ENCODE measurements around the gene NXNL1.
A peak's percentile ranks its signal among the peaks of the same experiment; 100 is the strongest.
"Not testable (repeated sequence)": the region's sequence is repeated elsewhere in the genome, so short reads cannot be mapped to it uniquely, and the experiment has no call there.

The NXNL1 gene

GRCh38 chr19:17460372-17461230 lies at the start of gene NXNL1:
Gene NXNL1 (minus strand): TSS chr19:17460926. CDS start chr19:17460869, 57 bp downstream.
- DNase-seq (ENCODE audit: low read depth): no peak

GRCh38 chr19:17508558-17508933 lies 47.8 kb upstream of the NXNL1 start:
- not testable (repeated sequence) for DNase-seq (ENCODE audit: low read depth)

- no peak for DNase-seq (ENCODE audit: low read depth)
Measured at GRCh38 chr19:17506745-17507144, 46.0 kb upstream of the NXNL1 start.

GRCh38 chr19:17505223-17505622 lies 44.5 kb upstream of the NXNL1 start:
- no peak for DNase-seq (ENCODE audit: low read depth)

GRCh38 chr19:17504456-17504855 lies 43.7 kb upstream of the NXNL1 start:
- DNase-seq (ENCODE audit: low read depth): no peak

- no peak for DNase-seq (ENCODE audit: low read depth)
Measured at GRCh38 chr19:17504030-17504429, 43.3 kb upstream of the NXNL1 start.

- DNase-seq (ENCODE audit: low read depth): no peak
Measured at GRCh38 chr19:17503240-17503639, 42.5 kb upstream of the NXNL1 start.

- DNase-seq (ENCODE audit: low read depth): no peak
Measured at GRCh38 chr19:17500447-17501198, 39.9 kb upstream of the NXNL1 start.

- DNase-seq (ENCODE audit: low read depth): no peak
Measured at GRCh38 chr19:17499648-17500446, 39.1 kb upstream of the NXNL1 start.

- not testable (repeated sequence) for DNase-seq (ENCODE audit: low read depth)
Measured at GRCh38 chr19:17499025-17499424, 38.3 kb upstream of the NXNL1 start.

GRCh38 chr19:17497149-17497798 lies 36.5 kb upstream of the NXNL1 start:
- no peak for DNase-seq (ENCODE audit: low read depth)

- DNase-seq (ENCODE audit: low read depth): peak; percentile 59
Measured at GRCh38 chr19:17496337-17496997, 35.7 kb upstream of the NXNL1 start.

- DNase-seq (ENCODE audit: low read depth): no peak
Measured at GRCh38 chr19:17495639-17496296, 35.0 kb upstream of the NXNL1 start.

- DNase-seq (ENCODE audit: low read depth): no peak
Measured at GRCh38 chr19:17491287-17491686, 30.6 kb upstream of the NXNL1 start.

- DNase-seq (ENCODE audit: low read depth): no peak
Measured at GRCh38 chr19:17490411-17490810, 29.7 kb upstream of the NXNL1 start.

- DNase-seq (ENCODE audit: low read depth): no peak
Measured at GRCh38 chr19:17489392-17490030, 28.8 kb upstream of the NXNL1 start.

- peak; percentile 55 for DNase-seq (ENCODE audit: low read depth)
Measured at GRCh38 chr19:17488593-17489391, 28.1 kb upstream of the NXNL1 start.

- DNase-seq (ENCODE audit: low read depth): no peak
Measured at GRCh38 chr19:17487284-17488121, 26.8 kb upstream of the NXNL1 start.

Data from activated T-helper 1 cell treated with Interleukin-2 at 50 U/mL for 16 hours (primary cell).